ENCODE data around the gene EXTL2. TPM values are rescaled to one million over a fixed set of nuclear protein-coding genes. Genes with fewer than 3 reads are reported as not detected.
"Not testable (repeated sequence)": the region's sequence is repeated elsewhere in the genome, so short reads cannot be mapped to it uniquely, and the experiment has no call there.

Gene EXTL2
- total and polyA plus RNA-seq, 7 donors = 1.4 to 20.3 (median 13.3) TPM

DNA sequence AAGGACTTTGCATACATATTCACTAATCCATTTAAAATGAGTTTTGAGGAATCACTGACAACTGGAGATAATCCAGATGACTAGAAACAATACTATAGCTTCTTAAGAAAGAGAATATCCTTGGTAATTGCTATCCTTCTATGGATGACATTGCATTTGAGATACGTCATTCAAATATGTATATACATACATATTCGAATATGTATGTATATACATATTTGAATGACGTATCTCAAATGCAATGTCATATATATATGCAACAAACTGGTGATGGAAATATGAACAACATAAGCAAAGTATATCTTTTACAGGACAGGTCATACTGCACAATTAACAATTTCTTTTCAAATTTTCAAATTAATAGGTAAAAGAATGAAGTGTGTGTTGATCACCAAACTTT, 41.7 kb downstream of the EXTL2 start:
- no peaks in the 10 kb centered on the region for H3K36me3 ChIP-seq
- TF ChIP-seq EP300 (IDR thresholded peaks at IDR 0.05) (no peak), POLR2A (IDR thresholded peaks at IDR 0.05) (no peak), POLR2AphosphoS5 (IDR thresholded peaks at IDR 0.05) (no peak), CTCF (IDR thresholded peaks at IDR 0.05) (no peak)
- H3K27me3 ChIP-seq = no peaks in the 10 kb centered on the region
- H3K9me3 ChIP-seq = no peaks in the 10 kb centered on the region
- 92 to 94% methylated on average over 3 of the region's 3 CpGs for WGBS, 2 donors
- no peak overlapping the region for H3K27ac ChIP-seq
- H3K4me3 ChIP-seq = no peak overlapping the region
- intact Hi-C loops (cut with DNase I) = no loop called here
- peaks cover 0 to under 1% (median 0%) of the 10 kb centered on the region in 4 donors for H3K4me1 ChIP-seq
- no peak for DNase-seq

GRCh38 chr1:100851726-100852125, 42.9 kb downstream of the EXTL2 start:
- 84 to 89% methylated on average over 5 of the region's 5 CpGs for WGBS, 2 donors
- Histone ChIP-seq H3K27ac (no peak overlapping the region), H3K27me3 (no peaks in the 10 kb centered on the region), H3K9me3 (no peaks in the 10 kb centered on the region), H3K4me1 (peaks cover 0 to 11% (median 0%) of the 10 kb centered on the region in 4 donors), H3K36me3 (no peaks in the 10 kb centered on the region), H3K4me3 (no peak overlapping the region)
- no peak for DNase-seq
- intact Hi-C loops (cut with DNase I) = no loop called here
- no peak for TF ChIP-seq CTCF (IDR thresholded peaks at IDR 0.05)
- no peak for TF ChIP-seq EP300 (IDR thresholded peaks at IDR 0.05)
- TF ChIP-seq POLR2A (IDR thresholded peaks at IDR 0.05) = no peak
- TF ChIP-seq POLR2AphosphoS5 (IDR thresholded peaks at IDR 0.05) = no peak

DNA sequence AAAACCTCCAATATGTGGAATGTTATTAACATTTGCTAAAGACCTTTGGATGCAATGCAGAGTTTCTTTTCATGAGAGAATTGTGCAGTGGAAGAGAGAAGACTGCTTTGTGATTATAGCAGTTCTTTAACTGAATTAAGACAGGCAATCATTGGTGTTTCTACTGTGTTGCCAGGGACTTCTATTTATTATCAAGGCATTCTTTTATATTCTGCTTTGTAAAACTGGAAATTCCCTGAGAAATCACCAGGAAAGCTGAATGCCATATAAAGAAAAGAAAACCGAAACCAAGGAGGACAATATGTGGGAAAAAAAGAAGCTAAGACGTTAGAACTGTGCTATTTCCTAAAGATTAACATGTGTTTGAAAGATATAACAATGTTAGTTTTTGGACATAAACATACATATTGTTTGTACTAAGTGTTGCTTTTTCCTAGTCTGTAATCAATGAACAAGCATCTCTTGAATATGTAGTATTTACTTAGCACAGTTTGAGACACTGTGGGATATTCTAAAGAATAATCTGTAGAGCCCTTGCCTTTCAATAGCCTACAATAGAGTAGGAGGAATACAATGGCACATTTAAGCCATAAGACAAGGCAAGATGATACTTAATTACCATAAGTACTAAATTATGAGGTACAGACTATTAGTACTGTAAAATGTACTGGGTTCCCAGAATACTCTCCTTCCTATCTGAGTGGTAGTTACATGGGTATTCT, 47.1 kb downstream of the EXTL2 start:
- 20 to 25% methylated on average over 2 of the region's 2 CpGs for WGBS, 2 donors
- no peak for DNase-seq
- no peaks in the 10 kb centered on the region for H3K27me3 ChIP-seq
- TF ChIP-seq POLR2A (IDR thresholded peaks at IDR 0.05) = no peak
- intact Hi-C loops (cut with DNase I) = no loop called here
- peaks cover 0 to 11% (median 0%) of the 10 kb centered on the region in 4 donors for H3K4me1 ChIP-seq
- H3K9me3 ChIP-seq = no peaks in the 10 kb centered on the region
- no peaks in the 10 kb centered on the region for H3K36me3 ChIP-seq
- H3K27ac ChIP-seq = peak overlapping the region in 2 of 4 donors; percentile 12 to 25
- H3K4me3 ChIP-seq = peak overlapping the region in 3 of 4 donors; percentile 25 to 31 (median 28)

DNA sequence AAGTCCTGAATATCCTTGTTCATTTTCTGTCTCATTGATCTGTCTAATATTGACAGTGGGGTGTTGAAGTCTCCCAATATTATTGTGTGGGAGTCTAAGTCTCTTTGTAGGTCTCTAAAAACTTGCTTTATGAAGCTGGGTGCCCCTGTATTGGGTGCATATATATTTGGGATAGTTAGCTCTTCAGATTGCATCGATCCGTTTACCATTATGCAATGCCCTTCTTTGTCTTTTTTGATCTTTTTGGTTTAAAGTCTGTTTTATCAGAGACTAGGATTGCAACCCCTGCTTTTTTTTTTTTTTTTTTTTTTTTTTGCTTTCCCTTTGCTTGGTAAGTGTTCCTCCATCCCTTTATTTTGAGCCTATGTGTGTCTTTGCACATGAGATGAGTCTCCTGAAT, 51.5 kb downstream of the EXTL2 start:
- H3K27me3 ChIP-seq; DNase-seq; intact Hi-C loops (cut with DNase I); H3K4me3 ChIP-seq; H3K27ac ChIP-seq; H3K36me3 ChIP-seq; H3K9me3 ChIP-seq: not testable (repeated sequence)
- WGBS, 2 donors = 97 to 98% methylated on average over 2 of the region's 2 CpGs
- peaks cover 0 to 11% (median 0%) of the 10 kb centered on the region in 4 donors for H3K4me1 ChIP-seq

- no peaks in the 10 kb centered on the region for H3K4me1 ChIP-seq
- H3K9me3 ChIP-seq = no peaks in the 10 kb centered on the region
- H3K4me3 ChIP-seq = no peak overlapping the region
- H3K27me3 ChIP-seq = no peaks in the 10 kb centered on the region
- no peak for DNase-seq
- 85 to 92% methylated on average over 9 of the region's 9 CpGs for WGBS, 2 donors
- no peak overlapping the region for H3K27ac ChIP-seq
- H3K36me3 ChIP-seq = no peaks in the 10 kb centered on the region
- TF ChIP-seq POLR2A (IDR thresholded peaks at IDR 0.05) (no peak), CTCF (IDR thresholded peaks at IDR 0.05) (no peak), POLR2AphosphoS5 (IDR thresholded peaks at IDR 0.05) (no peak), EP300 (IDR thresholded peaks at IDR 0.05) (no peak)
- intact Hi-C loops (cut with DNase I) = no loop called here
Observed at GRCh38 chr1:100835866-100836842, 58.5 kb downstream of the EXTL2 start.
